ENCODE measurements around the gene PLEKHA6.
"Not testable (repeated sequence)": the region's sequence is repeated elsewhere in the genome, so short reads cannot be mapped to it uniquely, and the experiment has no call there.

- TF ChIP-seq CTCF (IDR thresholded peaks at IDR 0.05; ENCODE audit: poor library complexity, severe bottlenecking); SMC3 (conservative IDR thresholded peaks at IDR 0.05; ENCODE audit: poor library complexity); RAD21 (conservative IDR thresholded peaks at IDR 0.05); POLR2AphosphoS5 (IDR thresholded peaks at IDR 0.05): not testable (repeated sequence)
Measured at GRCh38 chr1:204238520-204238919, 121.2 kb downstream of the PLEKHA6 start.

Data from neural cell (in vitro differentiated cells).